Mammary epithelial cell (primary cell): Measurements from ENCODE around the gene GRID1.
"Not testable (repeated sequence)": the region's sequence is repeated elsewhere in the genome, so short reads cannot be mapped to it uniquely, and the experiment has no call there.

Experiments
- EZH2 ChIP-seq: IDR thresholded peaks from 2 replicates; pipeline ENCODE4 v1.6.1; 2012; ENCODE audit warnings: low read length, inconsistent platforms, borderline replicate concordance
- TF ChIP-seq, protein P1 (sequence below), 2 donors: IDR thresholded peaks in 1 of 2; conservative IDR thresholded peaks in 1 of 2; 2 replicates each; pipeline ENCODE4 v1.5.1; 2011 to 2012; ENCODE audit warnings: inconsistent platforms in 2 of 2, low read length in 2 of 2, mild to moderate bottlenecking in 2 of 2, control low read depth in 1 of 2, low read depth in 1 of 2; ENCODE audit not compliant: insufficient read depth in 1 of 2; ENCODE audit errors: extremely low read depth in 1 of 2

DNA sequence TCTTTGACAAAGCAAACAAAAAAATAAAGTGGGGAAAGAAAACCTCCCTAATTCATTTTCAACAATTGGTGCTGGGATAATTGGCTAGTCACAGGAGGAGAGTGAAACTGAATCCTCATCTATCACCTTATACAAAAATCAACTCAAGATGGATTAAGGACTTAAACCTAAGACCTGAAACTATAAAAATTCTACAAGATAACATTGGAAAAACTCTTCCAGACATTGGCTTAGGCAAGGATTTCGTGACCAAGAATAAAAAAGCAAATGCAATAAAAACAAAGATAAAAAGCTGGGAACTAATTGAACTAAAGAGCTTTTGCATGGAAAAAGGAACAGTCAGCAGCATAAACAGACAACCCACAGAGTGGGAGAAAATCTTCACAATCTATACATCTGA, 271.5 kb downstream of the GRID1 start:
- TF ChIP-seq EZH2 = not testable (repeated sequence)
- TF ChIP-seq, protein P1, sequence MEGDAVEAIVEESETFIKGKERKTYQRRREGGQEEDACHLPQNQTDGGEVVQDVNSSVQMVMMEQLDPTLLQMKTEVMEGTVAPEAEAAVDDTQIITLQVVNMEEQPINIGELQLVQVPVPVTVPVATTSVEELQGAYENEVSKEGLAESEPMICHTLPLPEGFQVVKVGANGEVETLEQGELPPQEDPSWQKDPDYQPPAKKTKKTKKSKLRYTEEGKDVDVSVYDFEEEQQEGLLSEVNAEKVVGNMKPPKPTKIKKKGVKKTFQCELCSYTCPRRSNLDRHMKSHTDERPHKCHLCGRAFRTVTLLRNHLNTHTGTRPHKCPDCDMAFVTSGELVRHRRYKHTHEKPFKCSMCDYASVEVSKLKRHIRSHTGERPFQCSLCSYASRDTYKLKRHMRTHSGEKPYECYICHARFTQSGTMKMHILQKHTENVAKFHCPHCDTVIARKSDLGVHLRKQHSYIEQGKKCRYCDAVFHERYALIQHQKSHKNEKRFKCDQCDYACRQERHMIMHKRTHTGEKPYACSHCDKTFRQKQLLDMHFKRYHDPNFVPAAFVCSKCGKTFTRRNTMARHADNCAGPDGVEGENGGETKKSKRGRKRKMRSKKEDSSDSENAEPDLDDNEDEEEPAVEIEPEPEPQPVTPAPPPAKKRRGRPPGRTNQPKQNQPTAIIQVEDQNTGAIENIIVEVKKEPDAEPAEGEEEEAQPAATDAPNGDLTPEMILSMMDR (conservative IDR thresholded peaks at IDR 0.05 in 1 of 2, IDR thresholded peaks at IDR 0.05 in 1 of 2; ENCODE audit: extremely low read depth in 1 of 2, insufficient read depth in 1 of 2, low read depth in 1 of 2, low read length in 2 of 2) = not testable (repeated sequence)
